ENCODE results near the gene SYTL4. TPM values are rescaled to one million over a fixed set of nuclear protein-coding genes. Genes with fewer than 3 reads are reported as not detected.
"Not testable (repeated sequence)": the region's sequence is repeated elsewhere in the genome, so short reads cannot be mapped to it uniquely, and the experiment has no call there.

The SYTL4 gene
- total RNA-seq = 11.4 TPM

DNA sequence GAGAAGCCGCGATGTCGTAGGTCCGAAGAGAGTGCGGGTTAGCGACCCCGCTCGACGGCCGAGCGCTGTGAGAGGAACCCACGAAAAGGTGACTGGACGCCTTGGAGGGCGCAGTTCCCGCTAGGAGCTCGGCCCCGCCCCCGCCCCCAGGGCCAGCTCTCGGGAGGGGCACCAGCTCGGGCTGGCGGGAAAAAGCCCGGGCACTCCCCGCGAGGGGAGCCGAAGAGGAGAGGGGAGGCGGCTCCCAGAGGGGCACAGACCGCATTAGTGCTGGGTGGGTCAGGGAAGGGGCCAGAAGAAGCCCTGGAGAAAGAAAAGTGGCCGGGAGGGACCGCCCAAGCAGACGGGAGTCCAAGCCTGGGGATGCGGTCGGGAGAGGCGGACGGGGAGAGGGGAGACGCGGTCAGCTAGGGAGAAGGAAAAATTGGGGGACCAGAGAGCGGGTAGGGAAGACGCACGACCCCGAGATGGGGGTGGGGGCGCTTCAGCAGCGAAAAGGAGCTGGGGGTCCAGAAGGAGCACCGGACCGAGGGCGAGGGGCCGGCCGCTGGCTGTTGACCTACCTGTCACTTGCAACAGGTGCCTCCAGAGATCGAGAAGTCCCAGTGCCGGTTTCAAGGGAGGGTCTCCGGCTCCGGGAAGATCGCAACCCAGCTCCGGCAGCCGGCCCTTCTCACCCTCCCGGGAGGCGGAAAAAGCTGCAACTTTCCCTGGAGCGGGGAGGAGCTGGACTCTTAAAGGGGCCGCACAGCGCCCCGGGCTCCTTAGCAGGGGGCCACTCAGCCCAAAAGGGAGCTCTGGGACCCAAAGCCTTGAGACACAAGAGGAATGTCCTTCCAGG lies at the start of gene SYTL4:
Gene SYTL4, minus strand, starts transcription at position 681 of the 841 bp plus-strand sequence. CDS start 30,084 bp downstream, outside the sequence.
- no peak for DNase-seq (ENCODE audit: low spot score)

DNA sequence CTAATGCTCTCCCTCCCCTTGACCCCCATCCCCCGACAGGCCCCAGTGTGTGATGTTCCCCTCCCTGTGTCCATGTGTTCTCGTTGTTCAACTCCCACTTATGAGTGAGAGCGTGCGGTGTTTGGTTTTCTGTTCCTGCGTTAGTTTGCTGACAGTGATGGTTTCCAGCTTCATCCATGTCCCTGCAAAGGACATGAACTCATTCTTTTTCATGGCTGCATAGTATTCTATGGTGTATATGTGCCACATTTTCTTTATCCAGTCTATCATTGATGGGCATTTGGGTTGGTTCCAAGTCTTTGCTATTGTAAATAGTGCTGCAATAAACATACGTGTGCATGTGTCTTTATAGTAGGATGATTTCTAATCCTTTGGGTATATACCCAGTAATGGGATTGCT lies 37.5 kb upstream of the SYTL4 start:
- DNase-seq (ENCODE audit: low spot score) = not testable (repeated sequence)

DNA sequence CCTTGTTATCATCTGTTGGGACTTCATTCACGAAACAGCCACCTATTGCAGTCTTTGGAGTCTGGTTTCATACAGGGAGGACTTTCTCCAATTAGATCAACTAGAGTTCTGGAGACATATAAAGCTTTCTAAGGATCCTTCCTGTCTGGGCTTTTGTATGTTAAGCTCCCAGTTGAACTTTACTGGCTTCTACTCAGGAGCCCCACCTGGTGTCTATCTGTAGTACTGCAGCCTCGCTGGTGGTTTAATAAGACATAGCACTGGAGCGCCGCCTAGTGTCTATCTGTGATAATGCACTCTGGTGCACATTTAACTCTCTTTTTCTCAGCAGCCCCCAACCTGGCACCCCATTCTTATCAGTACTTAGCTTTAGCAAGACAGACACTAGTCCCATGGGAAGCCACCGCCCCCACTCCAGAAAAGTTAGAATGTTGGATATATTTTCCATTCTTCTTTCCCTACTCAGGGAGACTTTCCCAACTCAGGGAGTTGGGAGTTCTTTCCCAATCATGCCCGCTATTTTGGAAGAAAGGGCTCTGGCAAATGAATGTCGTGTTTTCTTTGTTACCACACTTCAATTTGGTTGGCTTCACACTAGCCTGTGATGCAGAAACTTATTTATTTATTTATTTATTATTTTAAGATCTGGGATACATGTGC lies 36.9 kb upstream of the SYTL4 start:
- DNase-seq (ENCODE audit: low spot score) = peak; percentile 85

DNA sequence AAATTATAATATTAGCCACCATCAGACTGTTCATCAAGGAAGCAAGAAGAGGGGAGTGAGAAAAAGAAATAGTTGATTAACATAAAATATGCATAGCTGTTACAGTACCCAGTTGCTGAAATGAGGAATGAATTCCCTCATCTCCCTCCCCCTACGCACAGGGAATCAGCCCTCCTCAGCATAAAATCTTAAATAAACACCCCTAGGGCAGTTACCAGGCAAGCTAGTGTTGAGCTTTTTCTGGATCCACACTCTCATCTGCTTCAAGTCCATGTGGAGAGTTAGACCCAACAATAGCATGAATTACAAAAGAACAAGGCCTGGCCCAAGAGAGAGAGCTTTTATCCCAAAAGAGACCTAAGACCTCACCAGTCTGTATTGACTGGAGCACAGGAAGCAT lies 19.0 kb upstream of the SYTL4 start:
- no peak for DNase-seq (ENCODE audit: low spot score)

DNA sequence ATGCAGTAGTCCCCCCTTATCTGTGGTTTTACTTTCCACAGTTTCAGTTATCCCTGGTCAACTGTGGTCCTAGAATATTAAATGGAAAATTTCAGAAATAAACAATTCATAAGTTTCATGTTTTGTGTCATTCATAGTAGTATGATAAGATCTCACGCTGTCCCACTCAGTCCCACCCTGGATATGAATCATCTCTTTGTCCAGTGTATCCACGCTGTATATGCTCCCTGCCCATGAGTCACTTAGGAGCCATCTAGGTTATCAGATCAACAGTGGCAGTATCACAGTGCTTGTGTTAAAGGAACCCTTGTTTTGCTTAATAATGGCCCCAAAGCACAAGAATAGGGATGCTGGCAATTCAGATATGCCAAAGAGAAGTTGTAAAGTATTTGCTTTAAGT lies 16.2 kb upstream of the SYTL4 start:
- no peak for DNase-seq (ENCODE audit: low spot score)

DNA sequence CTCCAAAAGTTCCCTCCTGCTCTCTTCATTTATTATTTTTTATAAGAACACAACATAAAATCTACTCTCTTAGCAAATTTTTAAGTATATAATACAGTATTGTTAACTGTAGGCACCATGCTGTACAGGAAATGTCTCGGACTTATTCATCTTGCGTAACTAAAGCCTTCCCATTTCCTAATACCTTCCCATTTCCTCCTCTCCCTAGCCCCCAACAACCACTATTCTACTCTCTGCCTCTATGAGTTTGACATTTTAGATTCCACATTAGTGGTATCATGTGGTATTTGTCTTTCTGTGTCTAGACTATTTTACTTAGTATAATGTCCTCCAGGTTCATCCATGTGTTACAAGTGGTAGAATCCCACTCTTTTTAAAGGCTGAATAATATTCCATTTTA lies 15.8 kb upstream of the SYTL4 start:
- no peak for DNase-seq (ENCODE audit: low spot score)

DNA sequence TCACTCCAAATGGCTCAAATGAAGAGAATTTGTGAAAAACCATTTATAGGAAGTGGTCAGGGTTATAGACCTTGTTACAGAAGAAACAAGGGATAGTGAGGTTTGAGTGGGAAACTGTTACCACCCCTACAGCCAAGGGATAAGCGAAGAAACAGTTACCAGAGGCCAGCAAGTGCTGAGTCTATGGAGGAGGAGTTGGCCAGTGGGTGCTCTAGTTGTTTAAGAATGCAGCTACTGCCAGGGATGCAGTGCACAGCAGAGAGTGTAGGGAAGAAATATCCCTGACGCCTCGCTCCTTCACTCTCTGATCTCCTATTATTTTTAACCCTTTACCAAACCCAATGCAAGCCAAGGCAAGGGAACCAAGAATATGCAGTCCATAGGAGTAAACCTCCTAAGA lies 15.2 kb upstream of the SYTL4 start:
- DNase-seq (ENCODE audit: low spot score) = no peak

DNA sequence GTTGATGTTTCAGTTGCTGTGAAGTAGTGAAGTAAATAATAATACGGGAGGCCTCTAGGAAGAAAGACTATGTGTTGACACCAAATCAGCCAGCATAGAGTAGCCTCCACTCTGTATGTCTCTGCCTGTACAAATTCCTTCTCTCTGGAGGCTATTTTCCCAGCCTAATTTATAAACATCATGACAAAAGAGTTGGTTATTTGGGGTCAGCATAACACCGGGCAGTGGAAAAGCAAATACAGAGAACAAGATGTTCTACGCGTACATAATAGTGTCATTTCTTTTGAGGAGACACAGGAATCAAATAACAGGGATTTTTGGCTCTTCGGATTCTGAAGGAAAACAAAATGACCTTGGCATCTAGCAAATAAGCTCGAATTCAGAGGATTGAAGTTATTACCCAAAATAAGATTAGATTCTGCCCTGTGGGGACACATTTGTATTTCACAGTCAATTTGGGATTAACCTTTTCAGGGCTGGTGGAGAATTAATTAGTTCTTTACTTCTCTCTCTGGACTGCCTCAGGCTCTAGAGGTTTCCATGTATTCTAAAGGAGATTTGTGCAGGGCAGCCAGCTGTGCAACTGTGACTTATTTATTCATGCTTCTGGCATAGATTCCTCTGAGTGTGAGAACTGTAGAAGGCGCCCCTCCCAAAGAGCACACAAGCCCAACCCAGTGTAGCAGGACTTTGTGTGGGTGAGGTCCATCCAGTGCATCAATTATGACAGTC lies 14.1 kb upstream of the SYTL4 start:
- no peak for DNase-seq (ENCODE audit: low spot score)

DNA sequence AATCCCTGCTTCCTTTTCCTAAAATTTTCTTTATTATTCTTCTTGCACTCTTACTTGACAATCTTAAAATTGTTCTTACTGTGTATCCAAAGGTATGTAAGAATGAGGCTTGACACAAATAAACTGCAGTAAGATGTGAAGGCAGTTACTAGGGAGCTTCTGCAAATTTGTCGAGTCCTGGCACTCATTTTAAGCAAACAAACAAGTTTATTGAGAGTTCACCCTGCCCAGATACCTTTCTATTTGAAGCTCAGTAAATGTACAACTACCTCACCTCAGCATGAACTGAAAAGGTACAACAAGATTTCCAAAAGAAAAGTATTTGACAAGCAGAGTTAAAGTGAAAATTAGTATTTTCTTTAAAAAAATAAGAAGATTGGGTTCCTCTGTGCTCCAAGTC lies 13.3 kb upstream of the SYTL4 start:
- DNase-seq (ENCODE audit: low spot score) = no peak

DNA sequence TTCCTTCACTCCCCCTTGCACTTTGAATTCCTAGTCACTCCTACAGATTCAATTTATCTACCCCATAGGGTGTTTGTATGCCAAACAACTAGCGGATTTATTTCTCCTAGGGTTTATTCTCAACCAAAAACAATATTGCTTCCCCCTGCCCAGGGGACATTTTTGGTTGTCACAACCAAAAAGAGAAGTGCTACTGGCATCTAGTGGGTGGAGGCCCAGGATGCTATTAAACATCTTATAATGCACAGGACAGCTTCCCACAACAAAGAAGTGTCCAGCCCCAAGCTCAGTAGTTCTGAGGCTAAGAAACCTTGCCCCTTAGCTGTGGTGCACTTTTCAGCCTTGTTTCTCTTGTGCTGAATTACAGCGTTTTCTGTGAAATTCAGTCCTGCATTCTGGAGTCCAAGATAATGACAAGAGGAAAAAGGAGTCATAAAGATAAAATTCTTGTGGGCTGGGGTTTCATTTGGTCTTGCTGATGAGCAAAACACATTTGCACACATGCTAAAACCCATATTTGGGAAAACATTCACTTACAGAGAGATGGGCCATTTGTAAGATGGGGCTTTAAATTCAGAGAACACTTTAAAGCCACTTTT lies 11.2 kb upstream of the SYTL4 start:
- DNase-seq (ENCODE audit: low spot score) = no peak

DNA sequence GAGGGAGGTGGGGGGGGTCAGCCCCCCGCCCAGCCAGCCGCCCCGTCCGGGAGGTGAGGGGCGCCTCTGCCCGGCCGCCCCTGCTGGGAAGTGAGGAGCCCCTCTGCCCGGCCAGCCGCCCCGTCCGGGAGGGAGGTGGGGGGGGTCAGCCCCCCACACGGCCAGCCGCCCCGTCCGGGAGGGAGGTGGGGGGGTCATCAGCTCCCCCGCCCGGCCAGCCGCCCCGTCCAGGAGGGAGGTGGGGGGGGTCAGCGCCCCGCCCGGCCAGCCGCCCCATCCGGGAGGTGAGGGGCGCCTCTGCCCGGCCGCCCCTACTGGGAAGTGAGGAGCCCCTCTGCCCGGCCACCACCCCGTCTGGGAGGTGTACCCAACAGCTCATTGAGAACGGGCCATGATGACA lies 7.9 kb downstream of the SYTL4 start:
- not testable (repeated sequence) for DNase-seq (ENCODE audit: low spot score)

DNA sequence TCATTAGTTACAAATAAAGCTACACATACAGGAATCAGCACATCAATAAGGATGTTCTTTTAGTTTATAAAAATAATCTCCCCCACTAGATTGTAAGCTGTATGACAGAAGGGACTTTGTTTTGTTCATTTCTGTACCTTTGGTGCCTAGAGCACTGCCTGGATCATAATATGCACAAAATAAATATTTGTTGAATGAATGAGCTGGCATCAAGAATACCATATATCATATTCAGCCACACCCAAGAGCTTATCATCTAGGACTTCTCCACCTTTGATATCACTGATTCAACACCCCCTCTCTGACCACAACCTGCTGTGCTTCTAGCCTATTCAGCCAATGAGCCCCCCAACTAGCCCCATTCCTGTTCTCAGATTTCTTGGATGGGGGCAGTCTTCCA lies 10.6 kb downstream of the SYTL4 start:
- no peak for DNase-seq (ENCODE audit: low spot score)

DNA sequence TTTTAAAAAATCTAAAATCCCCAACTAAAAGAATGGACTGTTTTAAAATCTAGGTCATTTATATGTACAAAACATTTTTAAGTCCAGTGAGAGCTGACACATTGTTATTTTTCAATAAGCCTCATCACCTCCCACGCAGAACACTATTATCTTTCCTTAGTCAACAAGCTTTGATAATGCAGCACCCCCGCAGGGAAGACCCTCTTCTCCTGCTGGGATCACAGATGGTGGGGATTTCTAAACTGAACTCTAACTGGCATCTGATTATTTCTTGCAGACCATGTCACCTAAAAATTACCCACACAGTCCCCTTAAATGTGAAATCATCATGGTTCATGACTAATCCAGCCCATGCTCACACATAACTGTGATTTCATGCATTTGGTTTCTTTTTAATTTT lies 11.6 kb downstream of the SYTL4 start:
- DNase-seq (ENCODE audit: low spot score) = no peak

DNA sequence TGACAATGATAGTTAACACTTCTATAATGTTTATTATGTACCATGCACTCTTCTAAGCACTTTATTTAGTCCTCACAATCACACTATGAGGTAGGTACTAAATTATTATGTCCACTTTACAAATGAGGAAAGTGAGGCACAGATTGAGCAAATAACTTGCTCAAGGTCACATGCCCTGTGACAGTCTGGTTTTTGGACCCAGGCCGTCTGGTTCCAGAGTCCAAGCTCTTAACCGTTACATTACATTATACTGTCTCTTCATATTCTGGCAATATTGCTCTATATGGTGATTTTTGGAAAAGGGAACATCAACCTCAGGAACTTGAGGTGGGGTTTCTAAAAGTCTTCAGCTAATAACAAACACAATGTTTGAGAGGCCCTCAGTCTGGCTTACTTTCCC lies 12.8 kb downstream of the SYTL4 start:
- DNase-seq (ENCODE audit: low spot score) = no peak

DNA sequence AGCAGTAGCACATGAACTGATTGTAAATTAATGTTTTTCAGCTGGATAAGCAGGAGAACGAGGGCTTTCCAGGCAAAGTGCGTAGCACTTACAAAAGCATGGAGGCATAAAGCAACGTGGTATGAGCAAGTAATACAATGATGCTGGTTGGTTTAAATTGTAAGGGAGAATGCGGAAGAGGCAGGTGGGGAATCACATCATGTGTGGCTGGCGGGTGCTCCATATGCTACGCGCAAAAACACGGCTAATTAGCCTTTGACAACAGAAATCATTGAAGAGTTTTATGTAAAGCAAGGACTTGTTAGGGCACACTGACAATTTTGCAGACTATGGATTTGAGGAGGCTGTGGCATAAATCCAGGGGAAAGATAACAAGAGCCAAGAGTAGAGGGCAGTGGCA lies 14.6 kb downstream of the SYTL4 start:
- DNase-seq (ENCODE audit: low spot score) = no peak

DNA sequence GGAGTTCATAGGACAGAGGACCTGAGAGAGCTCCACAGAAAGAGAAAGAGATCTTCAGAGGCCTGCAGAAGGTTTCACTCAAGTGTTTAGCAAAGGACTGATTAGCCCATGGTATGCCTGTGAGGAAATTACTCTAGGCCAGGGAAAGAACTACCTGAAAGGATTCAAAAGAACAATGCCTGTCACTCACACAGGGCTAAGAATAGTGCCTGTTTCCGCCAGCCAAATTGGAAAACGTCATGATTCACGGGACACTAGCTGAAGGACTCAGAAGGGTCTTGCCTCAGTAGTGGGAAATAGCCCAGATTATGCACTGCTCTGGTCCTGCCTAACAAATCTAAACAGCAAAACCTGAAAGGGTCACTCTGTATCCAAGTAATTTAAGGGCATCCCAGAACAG lies 21.1 kb downstream of the SYTL4 start:
- DNase-seq (ENCODE audit: low spot score) = no peak

DNA sequence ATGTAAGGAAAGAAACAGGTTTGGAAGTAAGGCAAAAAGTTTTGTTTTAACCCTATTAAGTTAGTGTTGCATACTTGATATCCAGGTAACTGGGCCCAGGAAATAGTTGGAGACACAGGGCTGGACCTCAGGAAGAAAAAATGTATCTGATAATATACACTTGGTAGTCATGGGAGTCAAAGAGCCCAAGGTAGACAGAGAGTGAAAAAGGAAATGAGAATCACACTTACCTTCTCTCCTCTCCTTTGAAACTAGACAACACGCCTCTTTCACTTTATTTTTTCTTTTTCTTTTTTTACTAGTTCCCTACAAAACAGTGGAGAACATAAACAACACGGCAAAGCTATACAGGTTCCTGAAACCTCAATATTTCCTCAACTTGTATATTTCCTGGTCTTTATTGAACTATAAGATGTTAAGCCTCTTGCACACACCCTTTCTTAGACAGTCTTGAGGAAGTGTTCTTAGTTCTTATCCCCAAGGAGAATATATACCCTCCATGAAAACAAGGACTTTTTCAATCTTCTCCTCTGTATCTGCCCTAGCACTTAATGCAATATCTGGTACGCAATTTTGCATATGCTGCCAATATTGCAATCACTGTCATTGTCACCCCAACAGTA lies 27.2 kb downstream of the SYTL4 start:
- no peak for DNase-seq (ENCODE audit: low spot score)

DNA sequence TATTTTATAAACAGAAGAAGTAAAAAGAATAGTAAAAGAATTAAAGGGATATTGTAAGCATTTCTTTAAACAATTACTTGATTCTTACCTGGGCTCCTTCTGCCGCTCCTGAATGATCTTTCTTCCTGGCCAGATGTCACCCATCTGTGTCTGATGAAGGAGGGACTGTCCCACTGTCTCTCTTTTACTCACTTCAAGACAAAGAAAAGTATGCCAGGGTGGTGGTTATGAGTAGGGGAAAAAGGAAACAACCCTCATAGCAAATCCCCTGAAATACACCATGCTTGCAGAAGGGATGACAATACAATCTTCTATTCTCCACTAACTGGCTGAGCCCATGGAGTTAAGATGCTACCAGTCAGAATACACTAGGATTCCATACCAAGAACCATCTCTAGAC lies 31.1 kb downstream of the SYTL4 start:
- no peak for DNase-seq (ENCODE audit: low spot score)

DNA sequence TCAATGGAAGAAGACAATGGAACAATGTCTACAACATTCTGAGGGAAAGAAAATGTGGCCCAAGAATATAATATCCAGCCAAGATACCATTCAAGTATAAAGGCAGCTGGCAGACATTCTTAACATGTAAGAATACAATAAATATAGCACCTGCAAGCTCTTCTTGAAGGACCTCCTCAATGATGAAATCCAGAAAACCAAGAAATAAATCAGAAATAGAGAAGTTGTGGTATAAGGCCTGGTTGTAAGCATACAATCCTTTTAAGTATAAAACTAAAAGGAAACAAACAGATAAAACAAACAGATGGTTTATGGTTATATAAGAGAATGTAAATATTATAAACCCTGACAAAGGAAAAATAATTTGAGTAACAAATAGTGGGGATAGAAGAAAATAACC lies 33.4 kb downstream of the SYTL4 start:
- no peak for DNase-seq (ENCODE audit: low spot score)

DNA sequence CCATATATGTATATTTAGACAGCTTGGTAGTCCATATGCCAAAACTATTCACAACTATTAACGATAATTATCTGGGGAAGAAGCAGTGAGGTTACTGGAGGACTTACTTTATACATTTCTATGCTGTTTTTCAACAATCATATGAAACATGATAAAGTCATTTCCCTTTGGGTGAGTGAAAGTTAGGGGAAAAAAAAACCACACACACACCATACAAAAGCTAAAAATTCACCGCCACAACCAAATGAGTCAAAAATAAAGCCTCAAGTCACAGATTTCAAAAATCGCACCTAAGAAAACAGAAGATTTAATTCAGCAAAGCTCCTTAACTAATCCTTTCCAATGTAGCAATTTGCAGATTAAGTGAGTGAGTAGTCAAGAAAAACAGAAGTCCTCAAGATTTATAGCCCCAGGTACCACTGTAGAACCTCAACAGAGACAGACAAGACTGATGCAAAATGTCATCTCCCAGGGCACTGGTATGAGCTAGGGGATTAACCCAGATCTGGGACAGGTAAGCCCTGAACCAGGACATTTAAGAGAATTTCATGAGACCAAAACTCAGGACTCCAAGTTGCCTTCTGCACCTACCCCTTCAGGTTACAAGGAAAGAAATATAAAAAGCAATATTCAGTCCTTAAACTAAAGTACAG lies 35.1 kb downstream of the SYTL4 start:
- DNase-seq (ENCODE audit: low spot score) = no peak

DNA sequence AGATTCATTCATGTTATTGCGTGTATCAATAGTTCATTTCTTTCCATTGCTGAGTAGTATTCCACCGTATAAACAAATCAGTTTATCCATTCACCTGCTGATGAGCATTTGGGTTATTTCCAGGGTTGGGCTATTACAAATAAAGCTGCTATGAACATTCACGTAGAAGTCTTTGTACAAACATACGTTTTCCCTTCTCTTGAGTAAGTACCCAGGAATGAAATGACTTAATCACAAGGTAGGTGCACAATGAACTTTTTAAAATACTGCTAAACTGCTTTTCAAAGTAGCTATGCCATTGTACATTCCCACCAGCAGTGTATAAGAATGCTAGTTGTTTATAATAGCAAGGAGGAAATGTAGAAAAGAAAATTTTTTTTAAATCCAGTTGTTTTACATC lies 35.9 kb downstream of the SYTL4 start:
- DNase-seq (ENCODE audit: low spot score) = no peak

Data from ureter (tissue), 1 donor.